ENCODE results near the gene CFAP47. TPM values are rescaled to one million over a fixed set of nuclear protein-coding genes. Genes with fewer than 3 reads are reported as not detected.
A peak's percentile ranks its signal among the peaks of the same experiment; 100 is the strongest.

The CFAP47 gene
- total and polyA plus RNA-seq, 4 experiments from 2014 or later = not detected

DNA sequence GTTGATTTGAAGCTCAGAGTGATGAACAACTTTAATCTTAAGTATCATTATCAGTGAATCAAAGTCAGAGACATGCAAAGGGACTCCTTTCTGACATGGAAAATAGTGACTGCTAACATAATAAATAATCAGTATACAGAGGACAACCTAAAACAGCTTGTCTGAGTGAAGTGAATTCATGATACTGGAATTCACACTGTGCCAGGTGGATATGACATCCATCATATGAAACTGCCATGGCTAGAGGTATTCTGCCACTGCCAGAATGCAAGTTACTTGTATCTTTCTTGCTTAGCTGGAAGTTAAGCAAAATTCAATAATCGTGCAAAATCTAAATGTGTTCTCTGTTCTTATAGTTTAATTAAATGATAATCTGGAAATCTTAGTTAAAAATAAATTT is 429.0 kb downstream of the CFAP47 start:
- no peaks in the 10 kb centered on the region for H3K36me3 ChIP-seq (ENCODE audit: insufficient read depth, low read length)
- no peaks in the 10 kb centered on the region for H3K9me3 ChIP-seq (ENCODE audit: control insufficient read depth in 1 of 2, low read length in 2 of 2)
- no peak overlapping the region for H3K27ac ChIP-seq (ENCODE audit: low read depth, low read length)
- no peak for DNase-seq
- no peaks in the 10 kb centered on the region for H3K4me1 Mint-ChIP-seq
- no peaks in the 10 kb centered on the region for H3K4me1 ChIP-seq (ENCODE audit: insufficient read depth, low read length)
- no peak overlapping the region for H3K4me3 ChIP-seq (ENCODE audit: low read length in 2 of 2)
- H3K27me3 Mint-ChIP-seq = no peaks in the 10 kb centered on the region
- ChIA-PET POLR2A (ENCODE audit: partially characterized antibody) (no interaction called here), CTCF (ENCODE audit: partially characterized antibody) (no interaction called here)
- intact Hi-C loops (cut with micrococcal nuclease) = no loop called here
- H3K27me3 ChIP-seq (ENCODE audit: insufficient read depth, low read length) = no peaks in the 10 kb centered on the region
- H3K4me3 Mint-ChIP-seq = no peak overlapping the region
- H3K27ac Mint-ChIP-seq = no peak overlapping the region
- no peaks in the 10 kb centered on the region for H3K36me3 Mint-ChIP-seq
- H3K9me3 Mint-ChIP-seq = peaks cover 0 to 5% (median 0%) of the 10 kb centered on the region in 8 donors

DNA sequence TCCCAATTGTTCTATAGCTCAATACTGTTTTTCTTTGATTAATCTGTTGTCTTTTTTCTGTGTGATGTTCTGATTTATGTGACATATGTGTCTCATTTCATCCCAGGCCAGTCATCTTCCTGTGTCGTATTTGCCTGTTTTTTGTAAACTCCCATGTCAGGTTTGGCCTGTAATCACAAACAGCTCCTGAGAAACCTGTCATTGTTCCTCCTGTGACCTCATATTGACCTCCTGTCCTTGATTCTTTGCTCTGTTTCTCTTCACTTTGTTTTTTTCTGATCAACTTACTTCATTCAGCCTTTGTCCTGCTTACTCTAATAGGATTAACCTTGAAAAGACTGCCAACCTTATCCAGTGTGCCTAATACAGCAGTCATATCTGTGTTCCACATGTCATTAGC is 438.3 kb downstream of the CFAP47 start:
- H3K4me3 Mint-ChIP-seq = peak overlapping the region in 1 of 8 donors; percentile 38
- H3K4me1 ChIP-seq (ENCODE audit: insufficient read depth, low read length) = no peaks in the 10 kb centered on the region
- no peak overlapping the region for H3K4me3 ChIP-seq (ENCODE audit: low read length in 2 of 2)
- H3K9me3 Mint-ChIP-seq = peaks cover 0 to 10% (median 6%) of the 10 kb centered on the region in 8 donors
- no peaks in the 10 kb centered on the region for H3K9me3 ChIP-seq (ENCODE audit: control insufficient read depth in 1 of 2, low read length in 2 of 2)
- ChIA-PET POLR2A (ENCODE audit: partially characterized antibody) (no interaction called here), CTCF (ENCODE audit: partially characterized antibody) (no interaction called here)
- H3K36me3 Mint-ChIP-seq = no peaks in the 10 kb centered on the region
- H3K27ac ChIP-seq (ENCODE audit: low read depth, low read length) = no peak overlapping the region
- no peaks in the 10 kb centered on the region for H3K4me1 Mint-ChIP-seq
- H3K36me3 ChIP-seq (ENCODE audit: insufficient read depth, low read length) = no peaks in the 10 kb centered on the region
- peak overlapping the region in 1 of 7 donors; percentile 0 for H3K27ac Mint-ChIP-seq
- no peaks in the 10 kb centered on the region for H3K27me3 ChIP-seq (ENCODE audit: insufficient read depth, low read length)
- no peak for DNase-seq
- intact Hi-C loops (cut with micrococcal nuclease) = no loop called here
- no peaks in the 10 kb centered on the region for H3K27me3 Mint-ChIP-seq

GRCh38 chrX:36364262-36364661 is 444.7 kb downstream of the CFAP47 start:
- POLR2A ChIA-PET (ENCODE audit: partially characterized antibody) = no interaction called here

DNA sequence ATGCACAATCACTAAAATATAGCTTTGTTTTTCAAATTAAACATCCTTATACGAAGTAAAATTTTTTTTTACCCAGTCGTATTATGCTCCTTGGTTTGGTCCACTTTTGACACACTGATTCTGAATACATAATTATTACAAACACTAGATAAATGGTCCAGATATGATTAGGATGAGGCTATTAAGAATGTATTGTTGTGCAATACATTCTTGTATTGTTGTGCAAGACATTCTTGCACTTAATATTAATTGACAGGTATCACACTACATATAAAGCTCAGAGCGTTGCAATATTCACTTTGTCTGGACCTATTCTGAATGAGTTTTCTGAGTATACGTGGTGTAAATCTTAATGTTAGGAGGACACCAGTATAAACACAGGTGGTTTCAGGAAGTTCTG is 464.0 kb downstream of the CFAP47 start:
- Histone ChIP-seq H3K27ac (ENCODE audit: low read depth, low read length) (no peak overlapping the region), H3K4me1 (ENCODE audit: insufficient read depth, low read length) (no peaks in the 10 kb centered on the region), H3K27me3 (ENCODE audit: insufficient read depth, low read length) (no peaks in the 10 kb centered on the region), H3K4me3 (ENCODE audit: low read length in 2 of 2) (no peak overlapping the region), H3K36me3 (ENCODE audit: insufficient read depth, low read length) (no peaks in the 10 kb centered on the region), H3K9me3 (ENCODE audit: control insufficient read depth in 1 of 2, low read length in 2 of 2) (no peaks in the 10 kb centered on the region)
- Mint-ChIP-seq H3K27me3 (no peaks in the 10 kb centered on the region), H3K9me3 (peaks cover 0 to 3% (median 0%) of the 10 kb centered on the region in 8 donors), H3K4me1 (no peaks in the 10 kb centered on the region), H3K4me3 (no peak overlapping the region), H3K36me3 (no peaks in the 10 kb centered on the region), H3K27ac (no peak overlapping the region)
- ChIA-PET POLR2A (ENCODE audit: partially characterized antibody) (no interaction called here), CTCF (ENCODE audit: partially characterized antibody) (no interaction called here)
- intact Hi-C loops (cut with micrococcal nuclease) = no loop called here
- no peak for DNase-seq

More at GRCh38 chrX:36364262-36364661, 444.7 kb downstream of the CFAP47 start:
- H3K36me3 Mint-ChIP-seq = no peaks in the 10 kb centered on the region
- intact Hi-C loops (cut with micrococcal nuclease) = no loop called here
- no peak overlapping the region for H3K27ac Mint-ChIP-seq
- Histone ChIP-seq H3K4me1 (ENCODE audit: insufficient read depth, low read length) (no peaks in the 10 kb centered on the region), H3K36me3 (ENCODE audit: insufficient read depth, low read length) (no peaks in the 10 kb centered on the region), H3K9me3 (ENCODE audit: control insufficient read depth in 1 of 2, low read length in 2 of 2) (no peaks in the 10 kb centered on the region), H3K27ac (ENCODE audit: low read depth, low read length) (no peak overlapping the region), H3K4me3 (ENCODE audit: low read length in 2 of 2) (no peak overlapping the region), H3K27me3 (ENCODE audit: insufficient read depth, low read length) (no peaks in the 10 kb centered on the region)
- CTCF ChIA-PET (ENCODE audit: partially characterized antibody) = no interaction called here
- H3K4me3 Mint-ChIP-seq = no peak overlapping the region
- peaks cover 0 to 10% (median 6%) of the 10 kb centered on the region in 8 donors for H3K9me3 Mint-ChIP-seq
- no peaks in the 10 kb centered on the region for H3K4me1 Mint-ChIP-seq
- no peak for DNase-seq
- no peaks in the 10 kb centered on the region for H3K27me3 Mint-ChIP-seq

- Mint-ChIP-seq H3K4me3 (no peak overlapping the region), H3K9me3 (peaks cover 0 to 3% (median under 1%) of the 10 kb centered on the region in 8 donors), H3K4me1 (no peaks in the 10 kb centered on the region), H3K36me3 (no peaks in the 10 kb centered on the region), H3K27ac (no peak overlapping the region), H3K27me3 (no peaks in the 10 kb centered on the region)
- no peaks in the 10 kb centered on the region for H3K4me1 ChIP-seq (ENCODE audit: insufficient read depth, low read length)
- intact Hi-C loops (cut with micrococcal nuclease) = no loop called here
- no peaks in the 10 kb centered on the region for H3K36me3 ChIP-seq (ENCODE audit: insufficient read depth, low read length)
- H3K27me3 ChIP-seq (ENCODE audit: insufficient read depth, low read length) = no peaks in the 10 kb centered on the region
- H3K9me3 ChIP-seq (ENCODE audit: control insufficient read depth in 1 of 2, low read length in 2 of 2) = no peaks in the 10 kb centered on the region
- ChIA-PET POLR2A (ENCODE audit: partially characterized antibody) (no interaction called here), CTCF (ENCODE audit: partially characterized antibody) (no interaction called here)
- no peak overlapping the region for H3K4me3 ChIP-seq (ENCODE audit: low read length in 2 of 2)
- H3K27ac ChIP-seq (ENCODE audit: low read depth, low read length) = no peak overlapping the region
- no peak for DNase-seq
These were observed 469.4 kb downstream of the CFAP47 start for GRCh38 chrX:36388901-36389300.

DNA sequence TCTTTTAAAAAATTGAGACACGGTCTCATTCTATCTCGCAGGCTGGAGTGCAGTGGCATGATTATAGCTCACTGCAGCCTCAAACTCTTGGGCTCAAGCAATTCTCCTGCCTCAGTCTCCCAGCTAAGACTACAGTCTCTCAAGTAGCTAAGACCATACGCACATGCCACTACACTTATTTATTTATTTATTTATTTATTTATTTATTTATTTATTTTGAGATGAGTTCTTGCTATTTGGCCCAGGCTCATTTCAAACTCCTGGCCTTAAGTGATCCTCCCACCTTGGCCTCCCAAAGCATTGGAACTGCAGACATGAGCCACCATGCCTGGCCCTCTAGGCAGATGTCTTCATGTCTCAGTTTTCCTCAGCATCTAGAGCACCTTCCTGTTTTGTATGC is 482.2 kb downstream of the CFAP47 start:
- intact Hi-C loops (cut with micrococcal nuclease) = no loop called here
- no peak overlapping the region for H3K4me3 ChIP-seq (ENCODE audit: low read length in 2 of 2)
- H3K9me3 ChIP-seq (ENCODE audit: control insufficient read depth in 1 of 2, low read length in 2 of 2) = no peaks in the 10 kb centered on the region
- Mint-ChIP-seq H3K36me3 (no peaks in the 10 kb centered on the region), H3K4me1 (no peaks in the 10 kb centered on the region), H3K4me3 (no peak overlapping the region), H3K9me3 (no peaks in the 10 kb centered on the region), H3K27me3 (no peaks in the 10 kb centered on the region), H3K27ac (no peak overlapping the region)
- H3K27me3 ChIP-seq (ENCODE audit: insufficient read depth, low read length) = no peaks in the 10 kb centered on the region
- H3K4me1 ChIP-seq (ENCODE audit: insufficient read depth, low read length) = no peaks in the 10 kb centered on the region
- no peaks in the 10 kb centered on the region for H3K36me3 ChIP-seq (ENCODE audit: insufficient read depth, low read length)
- ChIA-PET POLR2A (ENCODE audit: partially characterized antibody) (no interaction called here), CTCF (ENCODE audit: partially characterized antibody) (no interaction called here)
- no peak overlapping the region for H3K27ac ChIP-seq (ENCODE audit: low read depth, low read length)
- DNase-seq = no peak

GRCh38 chrX:36407836-36408235 is 488.3 kb downstream of the CFAP47 start:
- Histone ChIP-seq H3K36me3 (ENCODE audit: insufficient read depth, low read length) (no peaks in the 10 kb centered on the region), H3K4me1 (ENCODE audit: insufficient read depth, low read length) (no peaks in the 10 kb centered on the region), H3K27ac (ENCODE audit: low read depth, low read length) (no peak overlapping the region), H3K4me3 (ENCODE audit: low read length in 2 of 2) (no peak overlapping the region), H3K9me3 (ENCODE audit: control insufficient read depth in 1 of 2, low read length in 2 of 2) (no peaks in the 10 kb centered on the region), H3K27me3 (ENCODE audit: insufficient read depth, low read length) (no peaks in the 10 kb centered on the region)
- no peak for DNase-seq
- CTCF ChIA-PET (ENCODE audit: partially characterized antibody) = no interaction called here
- Mint-ChIP-seq H3K4me3 (no peak overlapping the region), H3K27me3 (no peaks in the 10 kb centered on the region), H3K27ac (no peak overlapping the region), H3K9me3 (peaks cover 0 to 2% (median 0%) of the 10 kb centered on the region in 8 donors), H3K4me1 (no peaks in the 10 kb centered on the region), H3K36me3 (no peaks in the 10 kb centered on the region)
- intact Hi-C loops (cut with micrococcal nuclease) = no loop called here
- POLR2A ChIA-PET (ENCODE audit: partially characterized antibody) = no interaction called here

DNA sequence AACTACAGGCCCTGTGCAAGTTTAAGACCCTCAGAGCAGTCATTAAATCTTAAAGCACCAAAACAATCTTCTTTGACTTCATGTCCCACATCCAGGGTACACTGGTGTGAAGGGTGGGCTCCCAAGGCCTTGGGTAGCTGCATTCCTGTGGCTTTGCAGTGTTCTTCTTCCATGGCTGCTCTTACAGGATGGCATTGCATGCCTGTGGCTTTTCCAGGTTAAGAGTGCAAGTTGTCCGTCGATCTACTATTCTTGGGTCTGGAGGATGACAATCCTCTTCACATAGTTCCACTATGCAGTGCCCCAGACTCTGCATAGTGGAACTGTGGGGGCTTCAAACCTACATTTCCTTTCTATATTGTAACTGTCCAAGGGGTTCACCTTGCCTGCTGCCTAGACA is 494.5 kb downstream of the CFAP47 start:
- Histone ChIP-seq H3K27ac (ENCODE audit: low read depth, low read length) (no peak overlapping the region), H3K4me1 (ENCODE audit: insufficient read depth, low read length) (no peaks in the 10 kb centered on the region), H3K9me3 (ENCODE audit: control insufficient read depth in 1 of 2, low read length in 2 of 2) (no peaks in the 10 kb centered on the region), H3K36me3 (ENCODE audit: insufficient read depth, low read length) (no peaks in the 10 kb centered on the region), H3K27me3 (ENCODE audit: insufficient read depth, low read length) (no peaks in the 10 kb centered on the region), H3K4me3 (ENCODE audit: low read length in 2 of 2) (no peak overlapping the region)
- Mint-ChIP-seq H3K4me3 (no peak overlapping the region), H3K4me1 (no peaks in the 10 kb centered on the region), H3K27ac (no peak overlapping the region), H3K27me3 (no peaks in the 10 kb centered on the region), H3K9me3 (peaks cover 0 to 6% (median 0%) of the 10 kb centered on the region in 8 donors), H3K36me3 (no peaks in the 10 kb centered on the region)
- intact Hi-C loops (cut with micrococcal nuclease) = no loop called here
- POLR2A ChIA-PET (ENCODE audit: partially characterized antibody) = no interaction called here
- CTCF ChIA-PET (ENCODE audit: partially characterized antibody) = no interaction called here
- DNase-seq = no peak
